Activated naive CD8-positive, alpha-beta T cell (primary cell): Measurements from ENCODE around the gene HERC6.
"Not testable (repeated sequence)": the region's sequence is repeated elsewhere in the genome, so short reads cannot be mapped to it uniquely, and the experiment has no call there.

ENCODE experiments used
- H3K27ac Mint-ChIP-seq: one replicate; pipeline ENCODE4 v1.8.0; 2021; ENCODE audit warnings: mixed read lengths
- H3K27me3 Mint-ChIP-seq: one replicate; pipeline ENCODE4 v1.8.0; 2021; ENCODE audit warnings: mixed read lengths
- H3K36me3 Mint-ChIP-seq: one replicate; pipeline ENCODE4 v1.8.0; 2021; ENCODE audit warnings: mixed read lengths
- H3K4me1 Mint-ChIP-seq: one replicate; pipeline ENCODE4 v1.8.0; 2021; ENCODE audit warnings: low read depth, mixed read lengths
- H3K4me3 Mint-ChIP-seq: one replicate; pipeline ENCODE4 v1.8.0; 2021; ENCODE audit warnings: mild to moderate bottlenecking, mixed read lengths
- H3K9me3 Mint-ChIP-seq: one replicate; pipeline ENCODE4 v1.8.0; 2021; ENCODE audit warnings: low read depth, mixed read lengths

The HERC6 gene

DNA sequence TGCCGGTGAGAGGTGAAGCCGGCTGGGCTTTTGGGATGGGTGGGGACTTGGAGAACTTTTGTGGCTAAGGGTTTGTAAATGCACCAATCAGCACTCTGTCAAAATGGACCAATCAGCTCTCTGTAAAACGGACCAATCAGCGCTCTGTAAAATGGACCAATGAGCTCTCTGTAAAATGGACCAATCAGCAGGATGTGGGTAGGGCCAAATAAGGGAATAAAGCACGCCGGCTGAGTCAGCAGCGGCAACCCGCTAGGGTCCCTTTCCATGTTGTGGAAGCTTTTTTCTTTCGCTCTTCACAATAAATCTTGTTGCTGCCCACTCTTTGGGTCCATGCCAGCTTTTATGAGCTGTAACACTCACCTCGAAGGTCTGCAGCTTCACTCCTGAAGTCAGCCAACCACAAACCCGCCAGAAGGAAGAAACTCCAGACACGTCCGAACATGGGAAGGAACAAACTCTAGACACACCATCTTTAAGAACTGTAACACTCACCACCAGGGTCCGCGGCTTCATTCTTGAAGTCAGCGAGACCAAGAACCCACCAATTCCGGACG lies 17.4 kb upstream of the HERC6 start:
- not testable (repeated sequence) for H3K36me3 Mint-ChIP-seq, H3K4me1 Mint-ChIP-seq, H3K9me3 Mint-ChIP-seq, H3K4me3 Mint-ChIP-seq, H3K27ac Mint-ChIP-seq, H3K27me3 Mint-ChIP-seq

DNA sequence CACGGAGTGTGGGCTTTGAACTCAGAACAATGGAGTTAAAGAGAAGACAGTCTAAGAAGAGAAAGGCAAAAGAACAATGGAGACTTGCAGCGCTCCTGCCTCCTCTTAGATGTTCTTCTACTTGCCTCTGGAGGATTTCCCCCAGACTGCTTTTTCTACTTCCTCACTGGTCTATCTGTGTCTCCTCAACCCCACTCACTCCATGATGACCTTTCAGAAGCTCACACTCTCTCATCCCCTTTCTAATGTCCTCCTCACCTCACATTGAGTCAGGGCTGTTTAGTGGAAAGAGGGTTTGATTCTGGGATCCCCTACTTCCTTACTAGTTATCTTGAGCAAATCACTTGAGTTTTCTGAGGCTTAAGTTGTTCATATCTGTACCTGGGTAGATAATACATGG lies 12.2 kb upstream of the HERC6 start:
- Mint-ChIP-seq H3K4me1 (no peaks in the 10 kb centered on the region), H3K36me3 (no peaks in the 10 kb centered on the region), H3K27me3 (no peaks in the 10 kb centered on the region), H3K9me3 (no peaks in the 10 kb centered on the region), H3K4me3 (no peak overlapping the region), H3K27ac (no peak overlapping the region)

- Mint-ChIP-seq H3K9me3 (no peaks in the 10 kb centered on the region), H3K36me3 (no peaks in the 10 kb centered on the region), H3K4me3 (no peak overlapping the region), H3K4me1 (no peaks in the 10 kb centered on the region), H3K27ac (no peak overlapping the region), H3K27me3 (no peaks in the 10 kb centered on the region)
Measured at GRCh38 chr4:88367826-88368225, 10.8 kb upstream of the HERC6 start.

DNA sequence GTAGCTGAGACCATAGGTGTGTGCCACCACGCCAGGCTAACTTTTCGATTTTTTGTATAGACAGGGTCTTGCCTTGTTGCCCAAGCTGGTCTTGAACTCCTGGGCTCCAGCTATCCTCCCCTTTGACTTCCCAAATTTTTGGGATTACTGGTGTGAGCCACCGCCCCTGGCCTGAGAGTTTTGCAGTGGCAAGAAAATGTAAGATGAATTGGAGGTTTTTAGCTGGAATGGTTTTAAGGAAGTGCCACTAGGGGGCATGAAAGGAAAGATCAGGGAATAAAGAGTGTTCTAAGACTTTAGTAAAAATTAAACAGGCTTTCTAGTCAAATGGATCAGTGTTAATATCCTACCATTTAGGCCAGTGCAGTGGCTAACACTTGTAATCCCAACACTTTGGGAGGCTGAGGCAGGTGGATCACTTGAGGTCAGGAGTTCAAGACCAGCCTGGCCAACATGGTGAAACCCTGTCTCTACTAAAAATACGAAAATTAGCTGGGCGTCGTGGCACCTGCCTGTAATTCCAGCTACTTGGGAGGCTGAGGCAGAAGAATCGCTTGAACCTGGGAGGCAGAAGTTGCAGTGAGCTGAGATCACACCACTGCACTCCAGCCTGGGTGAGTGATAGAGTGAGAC lies 9.4 kb upstream of the HERC6 start:
- not testable (repeated sequence) for H3K27ac Mint-ChIP-seq, H3K4me1 Mint-ChIP-seq, H3K27me3 Mint-ChIP-seq, H3K36me3 Mint-ChIP-seq, H3K9me3 Mint-ChIP-seq, H3K4me3 Mint-ChIP-seq

DNA sequence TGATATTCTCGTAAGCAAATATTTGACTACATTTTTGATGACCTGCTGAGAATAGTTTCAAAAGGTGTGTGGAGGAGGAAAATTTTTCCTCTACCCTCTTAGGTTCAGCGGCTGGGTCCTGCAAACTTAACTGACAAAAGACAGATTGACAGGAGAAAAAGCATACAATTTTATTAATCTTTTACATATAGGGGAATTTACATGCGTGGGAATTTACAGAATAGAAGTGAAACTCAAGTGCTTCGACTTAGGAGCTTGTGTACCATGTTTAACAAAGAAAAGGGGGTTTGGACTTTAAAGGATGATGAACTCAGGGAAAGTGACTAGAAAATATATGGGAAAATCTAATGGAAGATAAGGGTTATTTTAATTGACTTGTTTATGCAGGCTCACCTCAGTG lies 2.5 kb downstream of the HERC6 start:
- Mint-ChIP-seq H3K4me1 (peaks cover 53% of the 10 kb centered on the region), H3K27ac (peak overlapping the region; percentile 77), H3K4me3 (peak overlapping the region; percentile 40), H3K27me3 (no peaks in the 10 kb centered on the region), H3K9me3 (peaks cover 4% of the 10 kb centered on the region), H3K36me3 (peaks cover 9% of the 10 kb centered on the region)

- H3K4me1 Mint-ChIP-seq, result peaks cover 50% of the 10 kb centered on the region
- peak overlapping the region; percentile 69 for H3K4me3 Mint-ChIP-seq
- H3K27me3 Mint-ChIP-seq, result no peaks in the 10 kb centered on the region
- H3K9me3 Mint-ChIP-seq, result peaks cover 4% of the 10 kb centered on the region
- peak overlapping the region; percentile 94 for H3K27ac Mint-ChIP-seq
- peaks cover 16% of the 10 kb centered on the region for H3K36me3 Mint-ChIP-seq
Measured at GRCh38 chr4:88382621-88383020, 4.0 kb downstream of the HERC6 start.

DNA sequence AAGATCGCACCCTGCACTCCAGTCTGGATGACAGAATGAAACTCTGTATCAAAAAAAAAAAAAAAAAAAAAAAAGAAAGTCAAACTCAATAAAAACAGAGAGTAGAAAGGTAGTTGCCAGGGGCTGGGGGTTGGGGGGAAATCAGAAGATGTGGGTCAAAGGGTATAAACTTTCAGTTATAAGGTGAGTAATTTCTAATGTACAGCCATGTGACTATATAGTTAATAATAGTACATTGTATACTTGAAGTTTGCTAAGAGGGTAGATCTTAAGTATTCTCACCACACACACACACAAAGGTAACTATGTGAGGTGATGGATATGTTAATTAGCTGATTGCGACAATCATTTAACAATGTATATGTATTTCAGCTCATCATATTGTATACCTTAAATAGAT lies 11.5 kb downstream of the HERC6 start:
- H3K9me3 Mint-ChIP-seq, result no peaks in the 10 kb centered on the region
- peaks cover 29% of the 10 kb centered on the region for H3K36me3 Mint-ChIP-seq
- no peaks in the 10 kb centered on the region for H3K27me3 Mint-ChIP-seq
- no peak overlapping the region for H3K4me3 Mint-ChIP-seq
- no peak overlapping the region for H3K27ac Mint-ChIP-seq
- peaks cover 1% of the 10 kb centered on the region for H3K4me1 Mint-ChIP-seq

GRCh38 chr4:88391703-88392102 lies 13.1 kb downstream of the HERC6 start:
- no peak overlapping the region for H3K27ac Mint-ChIP-seq

GRCh38 chr4:88396681-88397080 lies 18.0 kb downstream of the HERC6 start:
- H3K4me1 Mint-ChIP-seq, result no peaks in the 10 kb centered on the region
- no peaks in the 10 kb centered on the region for H3K27me3 Mint-ChIP-seq
- H3K27ac Mint-ChIP-seq, result no peak overlapping the region

More at GRCh38 chr4:88391703-88392102, 13.1 kb downstream of the HERC6 start:
- no peaks in the 10 kb centered on the region for H3K4me1 Mint-ChIP-seq
- no peaks in the 10 kb centered on the region for H3K27me3 Mint-ChIP-seq
- no peak overlapping the region for H3K4me3 Mint-ChIP-seq
- peaks cover 25% of the 10 kb centered on the region for H3K36me3 Mint-ChIP-seq
- H3K9me3 Mint-ChIP-seq, result no peaks in the 10 kb centered on the region

DNA sequence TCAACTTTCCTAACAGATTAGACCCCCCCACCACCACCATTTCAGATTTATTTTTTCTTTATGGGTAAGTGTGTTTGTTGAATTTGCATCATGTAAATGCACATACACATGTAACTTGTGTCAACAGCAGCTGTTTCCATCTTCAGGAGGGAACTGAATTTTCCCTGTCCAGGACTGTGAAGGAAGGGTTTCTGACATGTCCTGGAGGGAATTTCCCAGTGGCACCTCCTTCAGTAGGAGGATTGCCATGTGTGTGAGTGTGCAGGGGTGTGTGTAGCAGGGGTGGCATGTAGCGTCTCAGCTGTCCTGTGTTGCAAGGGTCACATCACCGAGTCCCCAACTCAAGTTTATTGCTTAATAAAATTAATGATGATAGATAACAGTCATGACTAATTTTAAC lies 19.7 kb downstream of the HERC6 start:
- Mint-ChIP-seq H3K9me3 (no peaks in the 10 kb centered on the region), H3K4me3 (no peak overlapping the region), H3K4me1 (no peaks in the 10 kb centered on the region), H3K36me3 (peaks cover 10% of the 10 kb centered on the region), H3K27me3 (no peaks in the 10 kb centered on the region), H3K27ac (no peak overlapping the region)

More at GRCh38 chr4:88396681-88397080, 18.0 kb downstream of the HERC6 start:
- Mint-ChIP-seq H3K9me3 (no peaks in the 10 kb centered on the region), H3K36me3 (peaks cover 17% of the 10 kb centered on the region), H3K4me3 (no peak overlapping the region)

- no peak overlapping the region for H3K4me3 Mint-ChIP-seq
- peaks cover 24% of the 10 kb centered on the region for H3K36me3 Mint-ChIP-seq
- H3K27me3 Mint-ChIP-seq, result no peaks in the 10 kb centered on the region
- H3K27ac Mint-ChIP-seq, result no peak overlapping the region
- H3K4me1 Mint-ChIP-seq, result no peaks in the 10 kb centered on the region
- H3K9me3 Mint-ChIP-seq, result no peaks in the 10 kb centered on the region
Measured at GRCh38 chr4:88409206-88409605, 30.6 kb downstream of the HERC6 start.

DNA sequence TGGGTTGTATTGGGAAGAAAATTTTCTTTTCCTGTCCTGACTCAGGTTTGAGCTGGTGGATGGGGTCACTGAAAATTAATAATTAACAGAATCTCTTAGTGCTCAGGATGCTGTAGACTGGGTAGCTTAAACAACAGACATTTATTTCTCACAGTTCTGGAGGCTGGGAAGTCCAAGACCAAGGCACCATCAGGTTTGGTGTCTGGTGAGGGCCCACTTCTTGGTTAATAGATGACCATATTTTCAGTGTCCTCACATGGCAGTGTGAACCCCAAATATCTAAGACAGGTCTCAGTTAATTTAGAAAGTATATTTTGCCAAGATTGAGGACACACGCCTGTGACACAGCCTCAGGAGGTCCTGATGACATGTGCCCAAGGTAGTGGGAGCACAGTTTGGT lies 31.1 kb downstream of the HERC6 start:
- H3K27ac Mint-ChIP-seq, result no peak overlapping the region
- no peaks in the 10 kb centered on the region for H3K4me1 Mint-ChIP-seq
- peaks cover 26% of the 10 kb centered on the region for H3K36me3 Mint-ChIP-seq
- no peak overlapping the region for H3K4me3 Mint-ChIP-seq
- no peaks in the 10 kb centered on the region for H3K9me3 Mint-ChIP-seq
- H3K27me3 Mint-ChIP-seq, result no peaks in the 10 kb centered on the region

GRCh38 chr4:88411491-88412096 lies 32.9 kb downstream of the HERC6 start:
- Mint-ChIP-seq H3K27me3 (no peaks in the 10 kb centered on the region), H3K9me3 (no peaks in the 10 kb centered on the region), H3K4me3 (no peak overlapping the region), H3K27ac (no peak overlapping the region), H3K4me1 (no peaks in the 10 kb centered on the region), H3K36me3 (peaks cover 27% of the 10 kb centered on the region)

DNA sequence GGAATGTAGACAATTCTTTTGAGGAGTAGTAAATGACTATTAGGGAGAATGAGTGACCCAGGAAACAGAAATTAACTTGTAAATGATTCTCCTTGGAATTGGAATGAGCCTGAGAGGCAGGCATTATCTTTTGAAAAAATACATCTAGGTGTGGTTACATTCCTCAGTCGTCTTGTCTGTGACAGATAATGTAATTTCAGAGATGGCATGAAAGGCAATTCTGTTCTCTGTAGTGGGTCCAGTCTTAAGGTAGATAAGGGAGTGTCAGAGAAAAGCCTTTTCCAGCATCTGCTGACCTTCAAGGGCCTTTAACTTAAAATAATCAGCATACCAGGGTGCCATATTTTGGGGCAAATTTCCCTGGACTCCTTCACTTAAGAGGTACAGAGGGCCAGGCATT lies 35.1 kb downstream of the HERC6 start:
- no peak overlapping the region for H3K4me3 Mint-ChIP-seq
- no peaks in the 10 kb centered on the region for H3K9me3 Mint-ChIP-seq
- peaks cover 22% of the 10 kb centered on the region for H3K36me3 Mint-ChIP-seq
- no peaks in the 10 kb centered on the region for H3K4me1 Mint-ChIP-seq
- H3K27me3 Mint-ChIP-seq, result no peaks in the 10 kb centered on the region
- H3K27ac Mint-ChIP-seq, result no peak overlapping the region

GRCh38 chr4:88414755-88415154 lies 36.1 kb downstream of the HERC6 start:
- no peak overlapping the region for H3K4me3 Mint-ChIP-seq
- H3K27me3 Mint-ChIP-seq, result no peaks in the 10 kb centered on the region
- no peaks in the 10 kb centered on the region for H3K9me3 Mint-ChIP-seq
- no peaks in the 10 kb centered on the region for H3K4me1 Mint-ChIP-seq
- H3K36me3 Mint-ChIP-seq, result peaks cover 21% of the 10 kb centered on the region
- H3K27ac Mint-ChIP-seq, result no peak overlapping the region

DNA sequence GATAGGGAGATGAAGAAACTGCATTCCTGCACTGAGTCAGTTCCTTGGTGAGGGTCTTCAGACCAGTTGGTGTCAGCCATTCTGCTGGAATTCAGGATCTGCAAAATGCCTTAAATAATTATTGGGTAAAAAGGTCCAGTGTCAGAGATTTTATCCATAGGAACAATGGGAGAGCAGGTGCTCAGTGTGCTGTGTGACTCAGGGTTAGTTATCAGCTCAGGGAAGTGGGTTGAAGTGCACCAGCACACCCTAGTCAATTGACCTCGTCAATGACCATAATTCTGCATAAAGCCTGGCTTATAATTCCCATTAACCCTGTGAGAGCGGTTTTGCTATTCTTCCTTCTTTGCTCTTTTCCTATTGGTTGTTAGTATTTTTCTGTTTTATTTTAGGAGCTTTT lies 37.3 kb downstream of the HERC6 start:
- Mint-ChIP-seq H3K4me3 (no peak overlapping the region), H3K9me3 (no peaks in the 10 kb centered on the region), H3K27me3 (no peaks in the 10 kb centered on the region), H3K36me3 (peaks cover 20% of the 10 kb centered on the region), H3K4me1 (no peaks in the 10 kb centered on the region), H3K27ac (no peak overlapping the region)
